Peyer's patch (tissue), 4 donors: ENCODE measurements around the gene LAMC1.

Experiments used
- POLR2A ChIP-seq, 2 donors: fragments of 450-650 bp; IDR thresholded peaks; one replicate each; pipeline ENCODE4 v1.5.1; 2017; ENCODE audit warnings: antibody characterized with exemption in 2 of 2, mild to moderate bottlenecking in 2 of 2, moderate library complexity in 2 of 2
- TF ChIP-seq, protein P1 (sequence below), 6 experiments: fragments of 450-650 bp in 4 of 6; fragments of 200-600 bp in 2 of 6; sonication (generic) in 1 of 6; IDR thresholded peaks; one replicate each; pipeline ENCODE4 v1.5.1; 2017 to 2019; ENCODE audit warnings: antibody characterized with exemption in 6 of 6, mild to moderate bottlenecking in 3 of 6, moderate library complexity in 1 of 6

DNA sequence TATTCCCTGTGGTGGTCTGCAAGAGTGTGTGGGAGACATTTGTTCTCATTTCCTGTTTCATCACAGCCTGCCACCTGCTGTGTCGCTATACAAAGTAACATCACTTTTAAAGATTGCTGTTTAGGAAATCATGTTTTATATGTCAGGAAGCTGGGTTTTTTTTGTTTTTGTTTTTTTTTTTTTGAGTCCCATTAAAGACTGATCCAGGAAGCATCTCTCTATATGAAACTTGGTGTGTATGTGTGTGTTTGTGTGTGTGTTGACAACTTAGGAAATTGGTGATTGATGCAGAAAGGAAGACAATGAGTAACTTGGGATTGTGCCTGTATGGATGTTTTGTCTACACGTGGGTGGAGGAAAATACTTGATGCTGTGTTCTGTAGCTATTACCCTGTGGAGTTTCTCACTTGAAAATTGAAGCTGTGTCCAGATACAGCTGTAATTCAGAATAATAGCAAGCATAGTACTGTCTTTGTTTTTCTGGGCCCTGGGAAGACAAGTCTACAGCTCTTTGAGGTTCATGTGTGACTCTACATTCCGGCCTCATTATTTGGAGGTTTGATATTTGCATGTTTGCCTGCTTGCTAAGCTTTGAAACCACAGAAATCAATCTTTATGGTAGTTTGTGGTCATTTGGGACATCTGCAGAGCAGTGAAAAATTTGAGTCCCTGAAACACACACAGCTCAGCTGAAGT is 47.9 kb downstream of the LAMC1 start:
- TF ChIP-seq, protein P1, sequence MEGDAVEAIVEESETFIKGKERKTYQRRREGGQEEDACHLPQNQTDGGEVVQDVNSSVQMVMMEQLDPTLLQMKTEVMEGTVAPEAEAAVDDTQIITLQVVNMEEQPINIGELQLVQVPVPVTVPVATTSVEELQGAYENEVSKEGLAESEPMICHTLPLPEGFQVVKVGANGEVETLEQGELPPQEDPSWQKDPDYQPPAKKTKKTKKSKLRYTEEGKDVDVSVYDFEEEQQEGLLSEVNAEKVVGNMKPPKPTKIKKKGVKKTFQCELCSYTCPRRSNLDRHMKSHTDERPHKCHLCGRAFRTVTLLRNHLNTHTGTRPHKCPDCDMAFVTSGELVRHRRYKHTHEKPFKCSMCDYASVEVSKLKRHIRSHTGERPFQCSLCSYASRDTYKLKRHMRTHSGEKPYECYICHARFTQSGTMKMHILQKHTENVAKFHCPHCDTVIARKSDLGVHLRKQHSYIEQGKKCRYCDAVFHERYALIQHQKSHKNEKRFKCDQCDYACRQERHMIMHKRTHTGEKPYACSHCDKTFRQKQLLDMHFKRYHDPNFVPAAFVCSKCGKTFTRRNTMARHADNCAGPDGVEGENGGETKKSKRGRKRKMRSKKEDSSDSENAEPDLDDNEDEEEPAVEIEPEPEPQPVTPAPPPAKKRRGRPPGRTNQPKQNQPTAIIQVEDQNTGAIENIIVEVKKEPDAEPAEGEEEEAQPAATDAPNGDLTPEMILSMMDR (IDR thresholded peaks at IDR 0.05), result no peak
- no peak for TF ChIP-seq POLR2A (IDR thresholded peaks at IDR 0.05)
